Fibroblast of lung (primary cell): ENCODE measurements around the gene HOXA11.

ENCODE experiments used
- EZH2 ChIP-seq: IDR thresholded peaks from 2 replicates; pipeline ENCODE4 v1.5.1; 2012; ENCODE audit warnings: low read length, control low read depth, mild to moderate bottlenecking; ENCODE audit errors: missing control alignments
- TF ChIP-seq, protein P1 (sequence below), 2 donors: IDR thresholded peaks in 1 of 2; conservative IDR thresholded peaks in 1 of 2; 1 replicate in 1 of 2; 2 replicates in 1 of 2; pipeline ENCODE4 v1.5.1; 2011 to 2012; ENCODE audit warnings: low read length in 2 of 2, control low read depth in 1 of 2, inconsistent platforms in 1 of 2, low read depth in 1 of 2, mild to moderate bottlenecking in 1 of 2

- TF ChIP-seq, protein P1, sequence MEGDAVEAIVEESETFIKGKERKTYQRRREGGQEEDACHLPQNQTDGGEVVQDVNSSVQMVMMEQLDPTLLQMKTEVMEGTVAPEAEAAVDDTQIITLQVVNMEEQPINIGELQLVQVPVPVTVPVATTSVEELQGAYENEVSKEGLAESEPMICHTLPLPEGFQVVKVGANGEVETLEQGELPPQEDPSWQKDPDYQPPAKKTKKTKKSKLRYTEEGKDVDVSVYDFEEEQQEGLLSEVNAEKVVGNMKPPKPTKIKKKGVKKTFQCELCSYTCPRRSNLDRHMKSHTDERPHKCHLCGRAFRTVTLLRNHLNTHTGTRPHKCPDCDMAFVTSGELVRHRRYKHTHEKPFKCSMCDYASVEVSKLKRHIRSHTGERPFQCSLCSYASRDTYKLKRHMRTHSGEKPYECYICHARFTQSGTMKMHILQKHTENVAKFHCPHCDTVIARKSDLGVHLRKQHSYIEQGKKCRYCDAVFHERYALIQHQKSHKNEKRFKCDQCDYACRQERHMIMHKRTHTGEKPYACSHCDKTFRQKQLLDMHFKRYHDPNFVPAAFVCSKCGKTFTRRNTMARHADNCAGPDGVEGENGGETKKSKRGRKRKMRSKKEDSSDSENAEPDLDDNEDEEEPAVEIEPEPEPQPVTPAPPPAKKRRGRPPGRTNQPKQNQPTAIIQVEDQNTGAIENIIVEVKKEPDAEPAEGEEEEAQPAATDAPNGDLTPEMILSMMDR (conservative IDR thresholded peaks at IDR 0.05 in 1 of 2, IDR thresholded peaks at IDR 0.05 in 1 of 2; ENCODE audit: low read depth in 1 of 2, low read length in 2 of 2): no peak
- TF ChIP-seq EZH2: no peak
These were observed 7.7 kb upstream of the HOXA11 start for GRCh38 chr7:27192546-27193334.
